HG02588 (cell line): ENCODE measurements around the gene EXOC6B.

Experiments used
- ATAC-seq: cut with Tn5 transposase; IDR thresholded peaks from one replicate; pipeline ENCODE4 v1.9.1; 2021; ENCODE audit warnings: mild to moderate bottlenecking, moderate library complexity; ENCODE audit not compliant: unreplicated experiment

The EXOC6B gene

GRCh38 chr2:72183016-72183415 lies 642.8 kb downstream of the EXOC6B start:
- ATAC-seq: no peak

- ATAC-seq: no peak
These were observed 643.3 kb downstream of the EXOC6B start for GRCh38 chr2:72182547-72182946.

GRCh38 chr2:72181616-72182015 lies 644.2 kb downstream of the EXOC6B start:
- no peak for ATAC-seq

GRCh38 chr2:72180351-72180750 lies 645.5 kb downstream of the EXOC6B start:
- ATAC-seq: no peak

GRCh38 chr2:72178551-72178950 lies 647.3 kb downstream of the EXOC6B start:
- ATAC-seq: no peak

- no peak for ATAC-seq
These were observed 649.6 kb downstream of the EXOC6B start for GRCh38 chr2:72176281-72176680.

- no peak for ATAC-seq
These were observed 650.2 kb downstream of the EXOC6B start for GRCh38 chr2:72175636-72176035.

- no peak for ATAC-seq
These were observed 652.1 kb downstream of the EXOC6B start for GRCh38 chr2:72173640-72174321.

- ATAC-seq: no peak
These were observed 653.4 kb downstream of the EXOC6B start for GRCh38 chr2:72172478-72172877.

- no peak for ATAC-seq
These were observed 659.6 kb downstream of the EXOC6B start for GRCh38 chr2:72166279-72166678.

- ATAC-seq: no peak
These were observed 660.0 kb downstream of the EXOC6B start for GRCh38 chr2:72165792-72166191.

- ATAC-seq: no peak
These were observed 663.3 kb downstream of the EXOC6B start for GRCh38 chr2:72162574-72162973.

- ATAC-seq: no peak
These were observed 666.4 kb downstream of the EXOC6B start for GRCh38 chr2:72159211-72159993.

- no peak for ATAC-seq
These were observed 667.7 kb downstream of the EXOC6B start for GRCh38 chr2:72157871-72158771.

GRCh38 chr2:72156872-72157271 lies 669.0 kb downstream of the EXOC6B start:
- no peak for ATAC-seq

GRCh38 chr2:72155737-72156136 lies 670.1 kb downstream of the EXOC6B start:
- ATAC-seq: no peak

GRCh38 chr2:72155151-72155550 lies 670.7 kb downstream of the EXOC6B start:
- ATAC-seq: no peak

GRCh38 chr2:72154386-72154975 lies 671.4 kb downstream of the EXOC6B start:
- ATAC-seq: no peak

GRCh38 chr2:72153924-72154323 lies 671.9 kb downstream of the EXOC6B start:
- ATAC-seq: no peak

- no peak for ATAC-seq
These were observed 672.6 kb downstream of the EXOC6B start for GRCh38 chr2:72153026-72153791.
